Stomach smooth muscle (tissue), 2 donors: ENCODE measurements around the gene FAM210B.

Experiments
- H3K27ac ChIP-seq: one replicate; pipeline ENCODE4 v1.7.0; 2013; ENCODE audit warnings: mild to moderate bottlenecking, low read length, inconsistent platforms
- H3K27me3 ChIP-seq, 2 donors: one replicate each; pipeline ENCODE4 v1.7.0; 2013; ENCODE audit warnings: low read length in 2 of 2; ENCODE audit not compliant: insufficient read depth in 2 of 2, control insufficient read depth in 1 of 2
- H3K36me3 ChIP-seq, 2 donors: one replicate each; pipeline ENCODE4 v1.7.0; 2013; ENCODE audit warnings: low read length in 2 of 2; ENCODE audit not compliant: control insufficient read depth in 2 of 2, insufficient read depth in 2 of 2
- H3K4me1 ChIP-seq: one replicate; pipeline ENCODE4 v1.7.0; 2013; ENCODE audit warnings: low read length; ENCODE audit not compliant: control insufficient read depth, insufficient read depth
- H3K4me3 ChIP-seq, 2 donors: one replicate each; pipeline ENCODE4 v1.7.0; 2013; ENCODE audit warnings: low read length in 2 of 2
- H3K9ac ChIP-seq, 2 donors: one replicate each; pipeline ENCODE4 v1.7.0; 2013; ENCODE audit warnings: low read length in 2 of 2, mild to moderate bottlenecking in 1 of 2
- H3K9me3 ChIP-seq, 2 donors: one replicate each; pipeline ENCODE4 v1.7.0; 2013; ENCODE audit warnings: low read length in 2 of 2; ENCODE audit not compliant: control insufficient read depth in 2 of 2
- donor health status: healthy.
- donor health status: Pancreatic carcinoma.

The FAM210B gene

GRCh38 chr20:56345911-56346310 is 12.9 kb upstream of the FAM210B start:
- Histone ChIP-seq H3K27ac (no peak overlapping the region), H3K27me3 (peaks cover 15 to 21% of the 10 kb centered on the region in 2 donors), H3K9me3 (no peaks in the 10 kb centered on the region), H3K4me1 (no peaks in the 10 kb centered on the region), H3K36me3 (no peaks in the 10 kb centered on the region), H3K9ac (no peak overlapping the region), H3K4me3 (no peak overlapping the region)

GRCh38 chr20:56347628-56348304 is 11.0 kb upstream of the FAM210B start:
- H3K27me3 ChIP-seq = peaks cover 15 to 20% of the 10 kb centered on the region in 2 donors
- H3K9me3 ChIP-seq = no peaks in the 10 kb centered on the region
- H3K4me3 ChIP-seq = no peak overlapping the region
- H3K9ac ChIP-seq = no peak overlapping the region
- no peak overlapping the region for H3K27ac ChIP-seq
- H3K36me3 ChIP-seq = no peaks in the 10 kb centered on the region
- H3K4me1 ChIP-seq = no peaks in the 10 kb centered on the region

GRCh38 chr20:56348305-56348693 is 10.5 kb upstream of the FAM210B start:
- H3K4me1 ChIP-seq = no peaks in the 10 kb centered on the region
- H3K9me3 ChIP-seq = no peaks in the 10 kb centered on the region
- H3K9ac ChIP-seq = no peak overlapping the region
- no peaks in the 10 kb centered on the region for H3K36me3 ChIP-seq
- no peak overlapping the region for H3K27ac ChIP-seq
- peaks cover 10 to 17% of the 10 kb centered on the region in 2 donors for H3K27me3 ChIP-seq
- no peak overlapping the region for H3K4me3 ChIP-seq

GRCh38 chr20:56348746-56349145 is 10.0 kb upstream of the FAM210B start:
- H3K4me3 ChIP-seq = no peak overlapping the region
- no peak overlapping the region for H3K9ac ChIP-seq
- H3K36me3 ChIP-seq = no peaks in the 10 kb centered on the region
- no peaks in the 10 kb centered on the region for H3K9me3 ChIP-seq
- peaks cover 7 to 17% of the 10 kb centered on the region in 2 donors for H3K27me3 ChIP-seq
- no peak overlapping the region for H3K27ac ChIP-seq
- no peaks in the 10 kb centered on the region for H3K4me1 ChIP-seq

- no peak overlapping the region for H3K4me3 ChIP-seq
- no peaks in the 10 kb centered on the region for H3K9me3 ChIP-seq
- H3K27me3 ChIP-seq = peaks cover 0 to 7% of the 10 kb centered on the region in 2 donors
- H3K9ac ChIP-seq = no peak overlapping the region
- no peak overlapping the region for H3K27ac ChIP-seq
- H3K36me3 ChIP-seq = no peaks in the 10 kb centered on the region
- no peaks in the 10 kb centered on the region for H3K4me1 ChIP-seq
These were observed 7.9 kb upstream of the FAM210B start for GRCh38 chr20:56350842-56351241.

- peaks cover 2% of the 10 kb centered on the region for H3K4me1 ChIP-seq
- H3K9ac ChIP-seq = no peak overlapping the region
- H3K9me3 ChIP-seq = no peaks in the 10 kb centered on the region
- peaks cover 0 to 2% of the 10 kb centered on the region in 2 donors for H3K27me3 ChIP-seq
- no peak overlapping the region for H3K27ac ChIP-seq
- H3K36me3 ChIP-seq = no peaks in the 10 kb centered on the region
- no peak overlapping the region for H3K4me3 ChIP-seq
These were observed 6.3 kb upstream of the FAM210B start for GRCh38 chr20:56352345-56353055.

GRCh38 chr20:56353356-56353755 is 5.4 kb upstream of the FAM210B start:
- no peak overlapping the region for H3K9ac ChIP-seq
- H3K27ac ChIP-seq = no peak overlapping the region
- no peaks in the 10 kb centered on the region for H3K9me3 ChIP-seq
- H3K4me3 ChIP-seq = no peak overlapping the region
- no peaks in the 10 kb centered on the region for H3K36me3 ChIP-seq
- H3K27me3 ChIP-seq = peaks cover 0 to 2% of the 10 kb centered on the region in 2 donors
- H3K4me1 ChIP-seq = peaks cover 2% of the 10 kb centered on the region

- peaks cover 2 to 3% of the 10 kb centered on the region in 2 donors for H3K36me3 ChIP-seq
- peaks cover 18% of the 10 kb centered on the region for H3K4me1 ChIP-seq
- H3K27ac ChIP-seq = no peak overlapping the region
- H3K27me3 ChIP-seq = peaks cover 0 to 2% of the 10 kb centered on the region in 2 donors
- peak overlapping the region; percentile 38 to 62 for H3K4me3 ChIP-seq
- H3K9ac ChIP-seq = no peak overlapping the region
- no peaks in the 10 kb centered on the region for H3K9me3 ChIP-seq
These were observed 704 bp upstream of the FAM210B start for GRCh38 chr20:56358070-56358469.

GRCh38 chr20:56359212-56360132 is 698 bp downstream of the FAM210B start:
- H3K4me3 ChIP-seq = peak overlapping the region; percentile 79 to 92
- peak overlapping the region; percentile 78 to 80 for H3K9ac ChIP-seq
- H3K9me3 ChIP-seq = no peaks in the 10 kb centered on the region
- H3K4me1 ChIP-seq = peaks cover 18% of the 10 kb centered on the region
- H3K27ac ChIP-seq = peak overlapping the region; percentile 62
- H3K36me3 ChIP-seq = peaks cover 3 to 7% of the 10 kb centered on the region in 2 donors
- H3K27me3 ChIP-seq = no peaks in the 10 kb centered on the region

GRCh38 chr20:56360133-56360907 is 1.5 kb downstream of the FAM210B start:
- H3K9me3 ChIP-seq = no peaks in the 10 kb centered on the region
- H3K4me1 ChIP-seq = peaks cover 18% of the 10 kb centered on the region
- peak overlapping the region; percentile 79 to 92 for H3K4me3 ChIP-seq
- no peaks in the 10 kb centered on the region for H3K27me3 ChIP-seq
- H3K27ac ChIP-seq = peak overlapping the region; percentile 62
- peaks cover 3 to 7% of the 10 kb centered on the region in 2 donors for H3K36me3 ChIP-seq
- H3K9ac ChIP-seq = peak overlapping the region; percentile 78 to 80
